Measurements from ENCODE around the gene ERGIC1.
A peak's percentile ranks its signal among the peaks of the same experiment; 100 is the strongest.

The ERGIC1 gene

DNA sequence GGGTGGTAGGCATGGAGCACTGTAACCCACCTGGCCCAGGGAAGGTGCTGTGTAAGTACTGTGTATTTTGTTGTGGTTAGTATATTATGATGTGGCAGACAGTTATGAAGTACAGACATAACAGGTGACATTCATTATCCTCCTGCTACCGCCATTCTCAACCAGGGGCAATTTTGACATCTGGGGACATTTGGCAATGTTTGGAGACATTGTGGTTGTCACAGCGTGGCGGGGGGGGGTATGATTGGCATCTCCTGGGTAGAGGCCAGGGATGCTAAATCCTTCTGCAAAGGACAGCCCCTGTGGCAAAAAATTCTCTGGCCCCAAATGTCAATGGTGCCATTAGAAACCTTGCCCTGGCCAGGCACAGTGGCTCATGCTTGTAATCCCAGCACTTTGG, 115.4 kb downstream of the ERGIC1 start:
- Mint-ChIP-seq H3K4me1 (peaks cover 6% of the 10 kb centered on the region), H3K27me3 (ENCODE audit: low read depth, poor library complexity) (peaks cover 4% of the 10 kb centered on the region), H3K36me3 (ENCODE audit: low read depth) (peaks cover 33% of the 10 kb centered on the region), H3K27ac (no peak overlapping the region), H3K4me3 (no peak overlapping the region), H3K9me3 (no peaks in the 10 kb centered on the region)
- TF ChIP-seq, protein P1, sequence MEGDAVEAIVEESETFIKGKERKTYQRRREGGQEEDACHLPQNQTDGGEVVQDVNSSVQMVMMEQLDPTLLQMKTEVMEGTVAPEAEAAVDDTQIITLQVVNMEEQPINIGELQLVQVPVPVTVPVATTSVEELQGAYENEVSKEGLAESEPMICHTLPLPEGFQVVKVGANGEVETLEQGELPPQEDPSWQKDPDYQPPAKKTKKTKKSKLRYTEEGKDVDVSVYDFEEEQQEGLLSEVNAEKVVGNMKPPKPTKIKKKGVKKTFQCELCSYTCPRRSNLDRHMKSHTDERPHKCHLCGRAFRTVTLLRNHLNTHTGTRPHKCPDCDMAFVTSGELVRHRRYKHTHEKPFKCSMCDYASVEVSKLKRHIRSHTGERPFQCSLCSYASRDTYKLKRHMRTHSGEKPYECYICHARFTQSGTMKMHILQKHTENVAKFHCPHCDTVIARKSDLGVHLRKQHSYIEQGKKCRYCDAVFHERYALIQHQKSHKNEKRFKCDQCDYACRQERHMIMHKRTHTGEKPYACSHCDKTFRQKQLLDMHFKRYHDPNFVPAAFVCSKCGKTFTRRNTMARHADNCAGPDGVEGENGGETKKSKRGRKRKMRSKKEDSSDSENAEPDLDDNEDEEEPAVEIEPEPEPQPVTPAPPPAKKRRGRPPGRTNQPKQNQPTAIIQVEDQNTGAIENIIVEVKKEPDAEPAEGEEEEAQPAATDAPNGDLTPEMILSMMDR (IDR thresholded peaks at IDR 0.05) = no peak
- DNase-seq = no peak

DNA sequence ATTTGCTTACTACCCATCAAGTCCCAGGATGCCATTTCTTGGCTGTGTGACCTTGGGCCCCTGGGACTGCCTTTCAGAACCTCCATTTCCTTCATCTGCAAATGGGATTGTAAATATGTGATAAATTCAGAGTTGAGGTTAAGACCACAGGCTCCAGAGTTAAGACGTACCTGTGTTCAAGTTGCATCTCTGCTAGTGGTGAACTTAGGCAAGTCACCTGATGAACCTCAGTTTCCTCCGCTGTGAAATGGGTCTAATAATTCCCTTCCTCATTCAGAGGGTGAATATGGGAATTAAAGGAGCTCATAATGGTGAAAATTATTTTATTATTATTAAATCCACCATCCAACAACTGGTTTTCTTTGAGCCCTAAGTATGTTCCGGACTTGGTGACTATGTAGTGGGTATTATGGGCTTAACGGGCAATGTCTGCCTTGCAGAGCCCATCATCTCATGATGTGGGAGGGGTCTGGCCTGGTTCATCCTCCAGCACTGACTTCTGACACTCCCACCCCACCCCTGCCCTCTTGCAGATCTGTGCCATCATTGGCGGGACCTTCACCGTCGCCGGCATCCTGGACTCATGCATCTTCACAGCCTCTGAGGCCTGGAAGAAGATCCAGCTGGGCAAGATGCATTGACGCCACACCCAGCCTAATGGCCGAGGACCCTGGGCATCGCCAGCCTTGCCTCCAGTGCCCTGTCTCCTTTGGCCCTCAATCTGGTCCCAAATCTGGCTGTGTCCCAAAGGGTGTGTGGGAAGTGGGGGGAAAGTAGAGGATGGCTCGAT, 116.3 kb downstream of the ERGIC1 start:
- no peak overlapping the region for H3K4me3 Mint-ChIP-seq
- H3K4me1 Mint-ChIP-seq = no peaks in the 10 kb centered on the region
- peaks cover 9% of the 10 kb centered on the region for H3K27me3 Mint-ChIP-seq (ENCODE audit: low read depth, poor library complexity)
- no peak overlapping the region for H3K27ac Mint-ChIP-seq
- H3K9me3 Mint-ChIP-seq = no peaks in the 10 kb centered on the region
- DNase-seq = no peak
- TF ChIP-seq, protein P1 (IDR thresholded peaks at IDR 0.05) = no peak
- H3K36me3 Mint-ChIP-seq (ENCODE audit: low read depth) = peaks cover 25% of the 10 kb centered on the region

DNA sequence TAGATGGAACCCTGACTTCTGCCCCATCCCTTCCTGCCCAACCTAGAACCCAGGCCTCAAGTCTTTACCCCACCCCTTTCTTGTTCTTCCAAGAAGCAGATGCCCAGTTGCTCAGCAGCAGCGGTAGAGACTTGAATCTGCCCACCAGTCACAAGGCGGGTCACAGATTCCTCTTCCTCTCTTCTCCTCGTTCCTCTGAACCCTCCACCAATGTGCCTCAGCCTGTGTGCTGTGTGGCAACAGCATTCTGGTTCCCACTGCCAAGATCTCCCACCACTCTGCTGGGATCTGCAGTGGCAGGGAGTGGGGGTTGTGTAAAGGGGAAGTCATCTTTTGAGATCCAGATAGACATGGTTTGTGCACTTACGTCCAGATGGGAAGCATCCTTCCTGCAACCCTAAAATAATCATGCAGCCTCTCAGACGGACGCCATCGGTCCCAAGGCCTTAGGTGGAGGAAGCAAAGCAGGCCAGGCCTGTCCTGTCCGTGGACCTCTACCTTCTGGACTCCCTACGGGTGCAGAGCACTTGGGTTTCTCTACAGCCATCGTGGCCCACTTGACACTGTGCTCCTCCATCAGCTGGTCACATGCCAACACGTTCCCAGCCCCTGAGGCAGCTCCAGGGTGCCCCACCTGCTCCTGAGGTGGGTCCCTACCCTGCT, 117.5 kb downstream of the ERGIC1 start:
- Mint-ChIP-seq H3K9me3 (no peaks in the 10 kb centered on the region), H3K4me3 (no peak overlapping the region), H3K36me3 (ENCODE audit: low read depth) (peaks cover 20% of the 10 kb centered on the region), H3K27ac (no peak overlapping the region), H3K4me1 (no peaks in the 10 kb centered on the region), H3K27me3 (ENCODE audit: low read depth, poor library complexity) (peaks cover 9% of the 10 kb centered on the region)
- DNase-seq = no peak
- TF ChIP-seq, protein P1 (IDR thresholded peaks at IDR 0.05) = no peak

DNA sequence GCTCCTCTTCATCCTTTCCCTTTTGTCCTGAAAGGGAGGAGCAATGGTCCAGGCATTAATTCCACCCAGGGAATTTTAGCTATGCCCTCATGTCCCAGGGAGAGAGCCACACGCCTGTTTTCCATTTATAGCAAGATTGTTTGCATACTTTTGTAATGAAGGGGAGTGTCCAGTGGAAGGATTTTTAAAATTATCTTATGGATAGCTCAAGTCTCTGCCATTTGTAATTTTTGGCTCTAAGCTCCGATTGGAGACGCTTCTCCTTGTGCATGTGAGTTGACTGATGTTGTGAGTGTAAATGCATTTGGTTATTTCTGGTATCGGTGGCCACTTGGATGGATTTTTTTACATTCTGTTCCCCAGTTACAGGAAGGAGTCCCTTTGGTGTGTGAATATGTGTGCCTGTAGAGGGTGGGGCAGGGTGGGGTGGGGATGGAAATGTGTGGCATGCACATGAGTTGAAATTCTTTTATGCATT, 118.0 kb downstream of the ERGIC1 start:
- H3K27me3 Mint-ChIP-seq (ENCODE audit: low read depth, poor library complexity) = peaks cover 14% of the 10 kb centered on the region
- TF ChIP-seq, protein P1 (IDR thresholded peaks at IDR 0.05) = no peak
- H3K36me3 Mint-ChIP-seq (ENCODE audit: low read depth) = peaks cover 18% of the 10 kb centered on the region
- H3K9me3 Mint-ChIP-seq = no peaks in the 10 kb centered on the region
- H3K4me1 Mint-ChIP-seq = no peaks in the 10 kb centered on the region
- H3K27ac Mint-ChIP-seq = peak overlapping the region; percentile 31
- H3K4me3 Mint-ChIP-seq = no peak overlapping the region
- no peak for DNase-seq

DNA sequence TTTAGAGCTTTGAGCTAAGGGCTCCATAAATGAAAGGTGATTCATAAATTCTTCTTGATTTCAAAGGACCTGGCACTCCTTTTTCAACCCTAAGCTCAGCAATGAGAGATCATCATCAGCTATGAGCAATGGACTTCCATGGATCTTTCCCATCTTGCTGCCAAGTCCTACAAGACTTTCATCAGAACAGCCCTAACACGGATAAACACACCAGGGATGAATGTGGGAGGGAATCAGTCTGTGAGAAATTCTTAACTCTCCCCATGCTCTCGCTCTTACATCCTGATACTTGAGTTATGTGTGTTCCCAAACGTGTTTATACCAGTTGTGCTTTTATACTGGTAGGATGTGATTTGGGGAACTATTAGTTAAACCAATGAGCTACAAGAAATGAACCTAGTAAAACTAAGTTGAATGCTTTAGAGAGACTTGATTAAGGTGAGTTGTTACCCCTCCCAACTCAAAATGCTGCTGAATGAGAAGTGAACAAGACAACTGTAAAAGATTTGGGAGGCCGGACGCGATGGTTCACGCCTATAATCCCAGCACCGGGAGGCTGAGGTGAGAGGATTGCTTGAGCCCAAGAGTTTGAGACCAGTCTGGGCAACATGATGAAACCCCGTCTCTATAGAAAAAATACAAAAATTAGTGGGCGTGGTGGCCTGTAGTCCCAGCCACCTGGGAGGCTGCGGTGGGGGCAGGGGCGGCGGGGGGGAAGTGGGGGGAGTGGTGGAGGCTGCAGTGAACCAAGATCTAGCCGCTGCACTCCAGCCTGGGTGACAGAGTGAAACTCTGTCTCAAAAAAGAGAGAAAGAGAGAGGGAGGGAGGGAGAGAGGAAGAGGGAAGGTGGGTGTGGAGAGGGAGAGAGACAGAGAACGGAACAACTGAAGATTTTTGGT, 120.0 kb downstream of the ERGIC1 start:
- no peak for DNase-seq
- Mint-ChIP-seq H3K27ac (no peak overlapping the region), H3K27me3 (ENCODE audit: low read depth, poor library complexity) (peaks cover 28% of the 10 kb centered on the region), H3K4me3 (no peak overlapping the region), H3K4me1 (no peaks in the 10 kb centered on the region), H3K9me3 (no peaks in the 10 kb centered on the region), H3K36me3 (ENCODE audit: low read depth) (peaks cover 9% of the 10 kb centered on the region)
- TF ChIP-seq, protein P1 (IDR thresholded peaks at IDR 0.05) = no peak

All from nephron progenitor cell (in vitro differentiated cells).